ENCODE data around the gene ZNF697. TPM values are rescaled to one million over a fixed set of nuclear protein-coding genes. Genes with fewer than 3 reads are reported as not detected.

Gene ZNF697
- total RNA-seq, 1 experiment from 2014 or later = 18.0 TPM

GRCh38 chr1:119635811-119636390 lies 12.2 kb downstream of the ZNF697 start (continued):
- TF ChIP-seq ATF2 (CRISPR knock-in tag; IDR thresholded peaks at IDR 0.05; ENCODE audit: borderline replicate concordance, low read depth) (no peak), HMGA2 (CRISPR knock-in tag; IDR thresholded peaks at IDR 0.05) (no peak), TEAD4 (CRISPR knock-in tag; IDR thresholded peaks at IDR 0.05) (no peak), IRF2 (CRISPR knock-in tag; IDR thresholded peaks at IDR 0.05; ENCODE audit: borderline replicate concordance, low read depth) (no peak), KAT7 (CRISPR knock-in tag; IDR thresholded peaks at IDR 0.05; ENCODE audit: borderline replicate concordance) (no peak), ZNF396 (CRISPR knock-in tag; IDR thresholded peaks at IDR 0.05; ENCODE audit: borderline replicate concordance) (no peak), SMAD3 (CRISPR knock-in tag; IDR thresholded peaks at IDR 0.05; ENCODE audit: borderline replicate concordance) (no peak), EMX1 (CRISPR knock-in tag; IDR thresholded peaks at IDR 0.05) (no peak), IRF1 (CRISPR knock-in tag; IDR thresholded peaks at IDR 0.05) (no peak)

- H3K36me3 Mint-ChIP-seq = no peaks in the 10 kb centered on the region
- H3K4me3 Mint-ChIP-seq = no peak overlapping the region
- ChIA-PET POLR2A (no interaction called here), CTCF (no interaction called here)
- H3K4me1 Mint-ChIP-seq = peaks cover 27% of the 10 kb centered on the region
- no peak for ATAC-seq
- no peaks in the 10 kb centered on the region for H3K27me3 Mint-ChIP-seq (ENCODE audit: low read depth)
- TF ChIP-seq ZNF512 (CRISPR knock-in tag; IDR thresholded peaks at IDR 0.05; ENCODE audit: borderline replicate concordance) = no peak
- TF ChIP-seq ATF6 (CRISPR knock-in tag; IDR thresholded peaks at IDR 0.05) = no peak
- no peak for TF ChIP-seq EMX1 (CRISPR knock-in tag; IDR thresholded peaks at IDR 0.05)
- no peak for TF ChIP-seq ZSCAN18 (CRISPR knock-in tag; IDR thresholded peaks at IDR 0.05)
- no peak for TF ChIP-seq ATF2 (CRISPR knock-in tag; IDR thresholded peaks at IDR 0.05; ENCODE audit: borderline replicate concordance, low read depth)
- no peak for TF ChIP-seq PRRX2 (CRISPR knock-in tag; IDR thresholded peaks at IDR 0.05)
- TF ChIP-seq ATF1 (CRISPR knock-in tag; IDR thresholded peaks at IDR 0.05) = no peak
- no peak for TF ChIP-seq TEAD4 (CRISPR knock-in tag; IDR thresholded peaks at IDR 0.05)
- no peak for TF ChIP-seq ZNF416 (CRISPR knock-in tag; IDR thresholded peaks at IDR 0.05)
- no peak for DNase-seq (ENCODE audit: low spot score)
- no peak overlapping the region; the same call in 1 of the 2 replicates for H3K27ac Mint-ChIP-seq
- no peaks in the 10 kb centered on the region for H3K9me3 Mint-ChIP-seq
Measured at GRCh38 chr1:119634016-119634415, 14.1 kb downstream of the ZNF697 start.
